H1 (cell line): ENCODE measurements around the gene CDC45. TPM values are rescaled to one million over a fixed set of nuclear protein-coding genes. Genes with fewer than 3 reads are reported as not detected.

Source experiments
- CTCF ChIA-PET: fragments of 300-600 bp; sonication (Branson Sonifier 250); formaldehyde crosslinking; loops from one replicate; lab custom pipeline; 2021; ENCODE audit not compliant: partially characterized antibody; lab: Charles Lee
- POLR2A ChIA-PET: fragments of 300-600 bp; sonication (Branson Sonifier 250); formaldehyde crosslinking; loops from one replicate; lab custom pipeline; 2021; ENCODE audit warnings: inconsistent platforms; ENCODE audit not compliant: partially characterized antibody; lab: Charles Lee
- DNase-seq, 2 experiments: peaks; one replicate each; pipeline versions ENCODE4 v3.0.0 to v3.0.0-alpha.2; 2010 to 2022; ENCODE audit warnings: low spot score in 2 of 2, low read depth in 1 of 2, mixed read lengths in 1 of 2
- FAIRE-seq: peaks from 2 replicates; lab custom pipeline; 2011; peaks lifted over from hg19 to GRCh38; lab: Jason Lieb, UNC
- H2AFZ ChIP-seq: 2 replicates; pipeline ENCODE4 v1.8.1; 2012; ENCODE audit warnings: low read length, inconsistent platforms
- H2AK5ac ChIP-seq: 2 replicates; pipeline ENCODE4 v1.6.1; 2013; ENCODE audit warnings: low read depth, low read length
- H2BK120ac ChIP-seq: replicated peaks from 2 replicates; pipeline ENCODE3; 2013; ENCODE audit warnings: low read depth, low read length, inconsistent platforms
- H2BK12ac ChIP-seq: 2 replicates; pipeline ENCODE4 v1.6.1; 2013; ENCODE audit warnings: low read depth, low read length
- H2BK15ac ChIP-seq: 2 replicates; pipeline ENCODE4 v1.6.1; 2013; ENCODE audit warnings: low read length
- H2BK20ac ChIP-seq: 2 replicates; pipeline ENCODE4 v1.6.1; 2013; ENCODE audit warnings: low read length
- H2BK5ac ChIP-seq: 2 replicates; pipeline ENCODE4 v1.6.1; 2013; ENCODE audit warnings: low read depth, low read length
- H3K14ac ChIP-seq: 2 replicates; pipeline ENCODE4 v1.6.1; 2013; ENCODE audit warnings: inconsistent platforms; ENCODE audit not compliant: insufficient read length
- H3K18ac ChIP-seq: 2 replicates; pipeline ENCODE4 v1.6.1; 2013; ENCODE audit warnings: low read length; ENCODE audit errors: extremely low read depth
- H3K23ac ChIP-seq: 2 replicates; pipeline ENCODE4 v1.6.1; 2013; ENCODE audit warnings: inconsistent platforms; ENCODE audit not compliant: insufficient read length
- H3K23me2 ChIP-seq: 2 replicates; pipeline ENCODE4 v1.6.1; 2013; ENCODE audit warnings: low read depth, low read length
- H3K27ac ChIP-seq: 2 replicates; pipeline ENCODE4 v1.6.1; 2011; ENCODE audit warnings: low read depth, low read length, inconsistent platforms
- H3K27me3 ChIP-seq, 4 experiments: replicated peaks in 1 of 4; 1 replicate in 1 of 4; 2 replicates in 3 of 4; pipeline versions ENCODE4 v1.6.1 to v1.8.1; 2011 to 2013; ENCODE audit warnings: low read length in 3 of 4, mild to moderate bottlenecking in 3 of 4, inconsistent platforms in 2 of 4, mixed read lengths in 2 of 4, moderate library complexity in 1 of 4; ENCODE audit not compliant: control insufficient read depth in 3 of 4, insufficient read depth in 3 of 4; ENCODE audit errors: extremely low read depth in 1 of 4
- H3K36me3 ChIP-seq, 4 experiments: 2 replicates each; pipeline versions ENCODE4 v1.6.1 to v1.8.1; 2011 to 2013; ENCODE audit warnings: mild to moderate bottlenecking in 4 of 4, low read length in 3 of 4, moderate library complexity in 2 of 4, control low read depth in 1 of 4, inconsistent platforms in 1 of 4; ENCODE audit not compliant: insufficient read depth in 4 of 4, control insufficient read depth in 2 of 4
- H3K4ac ChIP-seq: replicated peaks from 2 replicates; pipeline ENCODE3; 2013; ENCODE audit warnings: low read length, low read depth, mixed read lengths, inconsistent platforms; ENCODE audit not compliant: insufficient read length
- H3K4me1 ChIP-seq, 4 experiments: replicated peaks in 1 of 4; 1 replicate in 1 of 4; 2 replicates in 3 of 4; pipeline versions ENCODE4 v1.6.1 to v1.8.1; 2011 to 2013; ENCODE audit warnings: low read length in 3 of 4, inconsistent platforms in 2 of 4, mixed read lengths in 1 of 4; ENCODE audit not compliant: insufficient read depth in 4 of 4, control insufficient read depth in 3 of 4
- H3K4me2 ChIP-seq, 2 experiments: 2 replicates each; pipeline versions ENCODE4 v1.6.1 to v1.8.1; 2011 to 2013; ENCODE audit warnings: low read depth in 2 of 2, low read length in 2 of 2, control low read depth in 1 of 2, inconsistent platforms in 1 of 2, mild to moderate bottlenecking in 1 of 2; ENCODE audit not compliant: insufficient read depth in 1 of 2
- H3K4me3 ChIP-seq, 4 experiments: fragments of 200-600, 300-600 bp in 1 of 4; sonication (generic), shearing (Covaris generic), sonication (Bioruptor Twin) in 1 of 4; 2 replicates each; pipeline versions ENCODE4 v1.5.1 to v1.8.1; 2011 to 2016; ENCODE audit warnings: low read length in 4 of 4, low read depth in 3 of 4, control low read depth in 2 of 4, inconsistent platforms in 2 of 4, mild to moderate bottlenecking in 2 of 4, mixed read lengths in 1 of 4, moderate library complexity in 1 of 4; ENCODE audit not compliant: insufficient read depth in 2 of 4; ENCODE audit errors: extremely low read depth in 1 of 4
- H3K56ac ChIP-seq: replicated peaks from 2 replicates; pipeline ENCODE3; 2013; ENCODE audit warnings: low read depth, mild to moderate bottlenecking, mixed read lengths, low read length, inconsistent platforms; ENCODE audit not compliant: insufficient read length
- H3K79me1 ChIP-seq: 2 replicates; pipeline ENCODE4 v1.6.1; 2013; ENCODE audit warnings: low read depth, low read length, control low read depth
- H3K79me2 ChIP-seq, 2 experiments: 2 replicates each; pipeline versions ENCODE4 v1.6.1 to v1.8.1; 2012 to 2013; ENCODE audit warnings: low read length in 2 of 2, mild to moderate bottlenecking in 2 of 2, inconsistent platforms in 1 of 2; ENCODE audit not compliant: insufficient read depth in 2 of 2, control insufficient read depth in 1 of 2
- H3K9ac ChIP-seq, 4 experiments: replicated peaks in 1 of 4; 1 replicate in 1 of 4; 2 replicates in 3 of 4; pipeline versions ENCODE4 v1.6.1 to v1.8.1; 2011 to 2013; ENCODE audit warnings: low read depth in 3 of 4, low read length in 3 of 4, control low read depth in 2 of 4, mild to moderate bottlenecking in 2 of 4, moderate library complexity in 2 of 4, inconsistent platforms in 1 of 4; ENCODE audit errors: extremely low read depth in 1 of 4
- H3K9me3 ChIP-seq, 2 experiments: 2 replicates each; pipeline versions ENCODE4 v1.6.1 to v1.8.1; 2012 to 2013; ENCODE audit warnings: mild to moderate bottlenecking in 2 of 2, moderate library complexity in 2 of 2, control low read depth in 1 of 2, inconsistent platforms in 1 of 2, low read depth in 1 of 2, low read length in 1 of 2, mixed read lengths in 1 of 2; ENCODE audit not compliant: insufficient read depth in 2 of 2
- H4K20me1 ChIP-seq, 2 experiments: replicated peaks in 1 of 2; 2 replicates each; pipeline versions ENCODE3 to v1.8.1; 2011 to 2013; ENCODE audit warnings: inconsistent platforms in 2 of 2, low read length in 2 of 2, mild to moderate bottlenecking in 1 of 2; ENCODE audit not compliant: insufficient read depth in 2 of 2, control insufficient read depth in 1 of 2
- H4K5ac ChIP-seq: 2 replicates; pipeline ENCODE4 v1.6.1; 2013; ENCODE audit warnings: low read length, low read depth, mixed read lengths, inconsistent platforms; ENCODE audit not compliant: insufficient read length
- H4K8ac ChIP-seq: 2 replicates; pipeline ENCODE4 v1.8.0; 2013; ENCODE audit warnings: mild to moderate bottlenecking, moderate library complexity, low read length, inconsistent platforms; ENCODE audit not compliant: insufficient read depth; ENCODE audit errors: extremely low read depth
- H4K91ac ChIP-seq: replicated peaks from 2 replicates; pipeline ENCODE3; 2013; ENCODE audit warnings: low read length, mixed read lengths, inconsistent platforms; ENCODE audit not compliant: insufficient read length
- GABPA ChIP-seq: IDR thresholded peaks from 2 replicates; pipeline ENCODE4 v1.6.1; 2011; ENCODE audit warnings: mild to moderate bottlenecking, low read length, moderate library complexity, borderline replicate concordance; ENCODE audit not compliant: insufficient read depth
- NRF1 ChIP-seq: IDR thresholded peaks from 2 replicates; pipeline ENCODE4 v1.6.1; 2011; ENCODE audit warnings: mild to moderate bottlenecking, low read depth, low read length, improper control_type of control experiment
- WGBS, 2 experiments: shearing (Covaris generic) in 1 of 2; methylation state at CpG; one replicate each; pipeline versions ENCODE4 v1.1.6 to v1.1.7; 2013 to 2015; ENCODE audit warnings: low lambda C conversion rate in 2 of 2, mixed read lengths in 2 of 2, inconsistent platforms in 1 of 2, low coverage in 1 of 2, missing lambda C conversion rate in 1 of 2; ENCODE audit not compliant: insufficient replicate concordance in 2 of 2, insufficient coverage in 1 of 2, insufficient read length in 1 of 2; ENCODE audit errors: extremely low coverage in 1 of 2, missing lambda C conversion rate in 1 of 2; 5-methylcytosine and 5-hydroxymethylcytosine counted together
- polyA plus RNA-seq, 7 experiments: library from polyadenylated mRNA; depleted of rRNA in 3 of 7; stranded (reverse) in 5 of 7; unstranded in 2 of 7; fragments of >200 nt in 5 of 7; fragments of 200-250 nt in 2 of 7; gene quantifications; 1 replicate in 5 of 7; 2 replicates in 1 of 7; 4 replicates in 1 of 7; pipeline versions ENCODE4 v1.2.1 to v1.2.3, GENCODE V29; 2011 to 2013; ENCODE audit warnings: missing spikeins in 2 of 7, mixed read lengths in 2 of 7
- total RNA-seq: library from RNA; stranded (reverse); fragmentation: NEBNext Ultra II Directional; extraction: Animal tissue kit (Norgen Biotek cat#: 25700); gene quantifications from 2 replicates; pipeline ENCODE4 v1.2.1, GENCODE V29; 2021

The CDC45 gene
- total and polyA plus RNA-seq, 2 of the 8 experiments (the other 6 are each of a cell fraction or from before 2014, with no cell fraction given), result 31.9 to 37.7 TPM

GRCh38 chr22:19457828-19458428, 21.8 kb upstream of the CDC45 start:
- no peak overlapping the region for H4K5ac ChIP-seq
- no peak overlapping the region for H2BK20ac ChIP-seq
- H2BK15ac ChIP-seq, result no peak overlapping the region
- no peak overlapping the region for H3K23ac ChIP-seq
- 94% methylated on average over 8 of the region's 8 CpGs; no CpG with 5 or more reads in 1 of the 2 experiments for WGBS, 2 experiments
- no peak overlapping the region for H4K91ac ChIP-seq
- no peak overlapping the region for H2AFZ ChIP-seq
- H3K4me1 ChIP-seq, result no peaks in the 10 kb centered on the region
- H3K4me2 ChIP-seq, result no peak overlapping the region
- no peak overlapping the region for H2BK5ac ChIP-seq
- POLR2A ChIA-PET, result interaction anchor here (1.0 to 1.3 kb wide), 2 partner anchors 10 to 38 kb away, joined by 3 to 11 read pairs; partner anchors contain the start of gene C22orf39
- H3K18ac ChIP-seq, result no peak overlapping the region
- H4K20me1 ChIP-seq, result peaks cover 0 to 8% of the 10 kb centered on the region in 2 experiments
- H3K9ac ChIP-seq, result no peak overlapping the region
- CTCF ChIA-PET, result no interaction called here
- no peak overlapping the region for H3K27ac ChIP-seq
- H3K14ac ChIP-seq, result no peak overlapping the region
- no peaks in the 10 kb centered on the region; the same call in 1 of the 2 replicates for H3K79me1 ChIP-seq
- H3K4ac ChIP-seq, result no peak overlapping the region
- no peaks in the 10 kb centered on the region for H3K23me2 ChIP-seq
- H2BK120ac ChIP-seq, result no peak overlapping the region
- no peaks in the 10 kb centered on the region for H3K27me3 ChIP-seq
- H4K8ac ChIP-seq, result no peak overlapping the region
- no peak overlapping the region for H3K4me3 ChIP-seq
- DNase-seq (no peak), FAIRE-seq (no peak)
- TF ChIP-seq GABPA (no peak), NRF1 (no peak)
- no peaks in the 10 kb centered on the region for H3K79me2 ChIP-seq
- peaks cover 7 to 58% (median 36%) of the 10 kb centered on the region in 4 experiments for H3K36me3 ChIP-seq
- no peak overlapping the region for H3K56ac ChIP-seq
- H2BK12ac ChIP-seq, result no peak overlapping the region
- H3K9me3 ChIP-seq, result no peaks in the 10 kb centered on the region
- no peak overlapping the region for H2AK5ac ChIP-seq
